K562 (cell line): Measurements from ENCODE around the gene NKAPL. TPM values are rescaled to one million over a fixed set of nuclear protein-coding genes. Genes with fewer than 3 reads are reported as not detected.
A peak's percentile ranks its signal among the peaks of the same experiment; 100 is the strongest.

Source experiments
- ATAC-seq: fragments of 200-7000 bp; cut with Tn5 transposase; 3 replicates; pipeline ENCODE4 v1.9.1; 2020; ENCODE audit warnings: moderate library complexity
- BruUV-seq: library from RNA; stranded (reverse); fragments of 400-500 nt; replicated peaks from 2 replicates; lab custom pipeline; 2021; lab: Mats Ljungman, UMichigan
- CTCF ChIA-PET: fragments of 300-600 bp; formaldehyde crosslinking; extraction: SDS; loops from one replicate; lab custom pipeline; 2021; ENCODE audit warnings: low intra/inter-chr PET ratio; lab: Yijun Ruan, JAX
- POLR2A ChIA-PET: fragments of 300-600, 350-650 bp; sonication (Branson Sonifier 250); formaldehyde crosslinking; extraction: SDS; loops from one replicate; lab custom pipeline; 2021; ENCODE audit warnings: antibody characterized with exemption, inconsistent platforms; lab: Yijun Ruan, JAX
- DNase-seq, 4 experiments: peaks; one replicate each; pipeline versions ENCODE4 v3.0.0 to v3.0.0-alpha.2; 2011 to 2018; ENCODE audit warnings: low spot score in 3 of 4, mixed read lengths in 3 of 4; ENCODE audit errors: extremely low read depth in 1 of 4
- FAIRE-seq: peaks from 2 replicates; lab custom pipeline; 2011; peaks lifted over from hg19 to GRCh38; lab: Jason Lieb, UNC
- H2AFZ ChIP-seq: 2 replicates; pipeline ENCODE4 v1.6.0; 2011; ENCODE audit warnings: low read depth, low read length, control low read depth, inconsistent platforms
- H3K27ac ChIP-seq: fragments of 200-600 bp; 3 replicates; pipeline ENCODE4 v1.8.0; 2011; ENCODE audit warnings: low read depth, mild to moderate bottlenecking, control low read depth, inconsistent platforms, low read length, moderate library complexity, mixed read lengths; ENCODE audit errors: extremely low read depth
- H3K27me3 ChIP-seq, 2 experiments: fragments of 300-600 bp in 1 of 2; 2 replicates in 1 of 2; 3 replicates in 1 of 2; pipeline versions ENCODE4 v1.6.0 to v1.8.0; 2011; ENCODE audit warnings: inconsistent platforms in 2 of 2, low read length in 2 of 2, mild to moderate bottlenecking in 1 of 2, mixed read lengths in 1 of 2, moderate library complexity in 1 of 2; ENCODE audit not compliant: control insufficient read depth in 2 of 2, insufficient read depth in 2 of 2
- H3K36me3 ChIP-seq: fragments of 300-600 bp; 3 replicates; pipeline ENCODE4 v1.8.0; 2011; ENCODE audit warnings: mild to moderate bottlenecking, low read length, inconsistent platforms; ENCODE audit not compliant: control insufficient read depth, insufficient read depth
- H3K4me1 ChIP-seq, 2 experiments: fragments of 200-600 bp in 1 of 2; replicated peaks in 1 of 2; 2 replicates in 1 of 2; 3 replicates in 1 of 2; pipeline versions ENCODE4 v1.5.1 to v1.8.0; 2011; ENCODE audit warnings: inconsistent platforms in 2 of 2, low read length in 2 of 2, mild to moderate bottlenecking in 1 of 2, mixed read lengths in 1 of 2, moderate library complexity in 1 of 2; ENCODE audit not compliant: control insufficient read depth in 2 of 2, insufficient read depth in 2 of 2
- H3K4me2 ChIP-seq: 2 replicates; pipeline ENCODE4 v1.6.1; 2011; ENCODE audit warnings: low read length, control low read depth, inconsistent platforms, mixed read lengths; ENCODE audit not compliant: insufficient read depth
- H3K4me3 ChIP-seq: fragments of 200-600 bp; sonication (generic), shearing (Covaris generic); 2 replicates; pipeline ENCODE4 v1.5.1; 2016; ENCODE audit warnings: control low read depth, inconsistent platforms
- H3K79me2 ChIP-seq: fragments of 200-600 bp; 3 replicates; pipeline ENCODE4 v1.8.0; 2011; ENCODE audit warnings: low read length, inconsistent platforms; ENCODE audit not compliant: control insufficient read depth, insufficient read depth
- H3K9ac ChIP-seq, 2 experiments: 2 replicates each; pipeline versions ENCODE4 v1.6.0 to v1.6.1; 2011; ENCODE audit warnings: low read depth in 2 of 2, low read length in 2 of 2, control low read depth in 1 of 2, inconsistent platforms in 1 of 2, mild to moderate bottlenecking in 1 of 2, mixed read lengths in 1 of 2; ENCODE audit not compliant: insufficient read depth in 1 of 2
- H3K9me1 ChIP-seq: one replicate; pipeline ENCODE4 v1.6.0; 2011; ENCODE audit warnings: inconsistent platforms, mild to moderate bottlenecking, low read length, moderate library complexity; ENCODE audit not compliant: control insufficient read depth, insufficient read depth
- H3K9me3 ChIP-seq: replicated peaks from 2 replicates; pipeline ENCODE4 v1.5.1; 2011; ENCODE audit warnings: low read depth, low read length, inconsistent platforms; ENCODE audit not compliant: control insufficient read depth, insufficient read depth
- H4K20me1 ChIP-seq: replicated peaks from 2 replicates; pipeline ENCODE4 v1.6.1; 2011; ENCODE audit warnings: low read length, inconsistent platforms, mixed read lengths; ENCODE audit not compliant: control insufficient read depth, insufficient read depth
- CC2D1A ChIP-seq: fragments of 450-650 bp; IDR thresholded peaks from 2 replicates; pipeline ENCODE4 v1.6.1; 2017; ENCODE audit warnings: mild to moderate bottlenecking
- GTF2E2 ChIP-seq: fragments of 200-800 bp; sonication (Bioruptor generic); IDR thresholded peaks from 2 replicates; pipeline ENCODE4 v1.6.1; 2016; ENCODE audit warnings: missing genetic modification characterization, missing compliant biosample characterization
- RFX1 ChIP-seq: fragments of 450-650 bp; IDR thresholded peaks from 2 replicates; pipeline ENCODE4 v1.6.1; 2016; ENCODE audit warnings: mild to moderate bottlenecking, moderate library complexity
- WGBS: fragments of 100-300 bp; shearing (Covaris generic); methylation state at CpG from one replicate; pipeline ENCODE4 v1.1.6; 2016; ENCODE audit warnings: low coverage, mixed read lengths; ENCODE audit not compliant: insufficient coverage; ENCODE audit errors: missing lambda C conversion rate; 5-methylcytosine and 5-hydroxymethylcytosine counted together
- in situ Hi-C: fragments of 300-500 bp; cut with MboI; formaldehyde crosslinking; loops from 4 replicates; pipeline ENCODE4 v1.15.0; 2018; ENCODE audit warnings: inconsistent platforms, mixed read lengths
- intact Hi-C: fragments of 100-400 bp; cut with micrococcal nuclease; formaldehyde crosslinking; loops from 2 replicates; pipeline ENCODE4 v1.14.2; 2022
- polyA plus RNA-seq, 8 experiments: library from polyadenylated mRNA; depleted of rRNA in 4 of 8; stranded (reverse) in 5 of 8; unstranded in 3 of 8; fragments of >200 nt; fragmentation: Nextera tagmentation in 2 of 8; fragmentation: Illumina TruSeq in 1 of 8; extraction: Ambion mirVana in 2 of 8; extraction: Trizol in 1 of 8; gene quantifications; 2 replicates each; pipeline versions ENCODE4 v1.2.1 to v1.2.3, GENCODE V29; 2011 to 2014; ENCODE audit warnings: inconsistent platforms in 1 of 8, missing spikeins in 1 of 8
- total RNA-seq, 7 experiments: library from RNA; depleted of rRNA in 6 of 7; stranded (reverse); fragments of >200 nt in 6 of 7; fragmentation: Illumina TruSeq in 2 of 7; extraction: Trizol in 2 of 7; gene quantifications; 2 replicates each; pipeline versions ENCODE4 v1.2.1 to v1.2.3, GENCODE V29; 2011 to 2021; ENCODE audit warnings: low replicate concordance in 1 of 7
- TF ChIP-seq, protein P1 (sequence below), 2 experiments: fragments of 450-650 bp; conservative IDR thresholded peaks; 2 replicates each; pipeline ENCODE4 v1.6.1; 2017; ENCODE audit warnings: mild to moderate bottlenecking in 2 of 2, moderate library complexity in 2 of 2
- TF ChIP-seq, protein P2 (sequence below): fragments of 250-450 bp; sonication (Bioruptor Pico); IDR thresholded peaks from 2 replicates; pipeline ENCODE4 v1.4.0; 2020; ENCODE audit warnings: mild to moderate bottlenecking, moderate library complexity, borderline replicate concordance
- TF ChIP-seq, protein P3 (sequence below): fragments of 450-650 bp; IDR thresholded peaks from 2 replicates; pipeline ENCODE4 v1.6.1; 2016

The NKAPL gene
- total and polyA plus RNA-seq, 9 of the 15 experiments (the other 6 are each of a cell fraction or from before 2014, with no cell fraction given): not detected

DNA sequence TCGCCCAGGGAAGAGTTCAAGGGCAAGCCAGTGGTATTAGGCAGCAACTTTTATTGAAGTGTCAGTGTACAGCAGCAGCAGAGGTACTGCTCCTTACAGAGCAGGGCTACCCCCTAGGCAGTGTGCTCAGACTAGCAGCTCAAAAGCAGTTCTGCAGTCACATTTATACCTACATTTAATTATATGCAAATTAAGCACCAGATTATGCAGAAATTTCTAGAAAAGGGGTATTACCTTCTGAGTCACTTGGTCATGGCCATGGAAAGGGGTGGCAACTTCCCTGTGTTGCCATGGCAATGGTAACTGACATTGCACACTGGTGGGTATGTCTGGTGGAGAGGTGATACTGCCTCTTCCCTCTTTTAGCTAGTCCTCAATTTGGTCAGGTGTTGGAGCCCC is 5.0 kb upstream of the NKAPL start:
- Histone ChIP-seq H3K4me3 (no peak overlapping the region), H3K4me1 (peaks cover 10 to 24% of the 10 kb centered on the region in 2 experiments), H2AFZ (peak overlapping the region; percentile 97), H3K79me2 (peaks cover 19% of the 10 kb centered on the region), H3K9ac (no peak overlapping the region), H3K27ac (no peak overlapping the region), H3K27me3 (no peaks in the 10 kb centered on the region), H4K20me1 (no peaks in the 10 kb centered on the region), H3K4me2 (no peak overlapping the region), H3K9me1 (no peaks in the 10 kb centered on the region), H3K9me3 (0 out of 2 replicates have a peak, but pooled peaks cover 2% of the 10 kb centered on the region), H3K36me3 (peaks cover 4% of the 10 kb centered on the region; the same call in 1 of the 3 replicates)
- TF ChIP-seq, protein P1, sequence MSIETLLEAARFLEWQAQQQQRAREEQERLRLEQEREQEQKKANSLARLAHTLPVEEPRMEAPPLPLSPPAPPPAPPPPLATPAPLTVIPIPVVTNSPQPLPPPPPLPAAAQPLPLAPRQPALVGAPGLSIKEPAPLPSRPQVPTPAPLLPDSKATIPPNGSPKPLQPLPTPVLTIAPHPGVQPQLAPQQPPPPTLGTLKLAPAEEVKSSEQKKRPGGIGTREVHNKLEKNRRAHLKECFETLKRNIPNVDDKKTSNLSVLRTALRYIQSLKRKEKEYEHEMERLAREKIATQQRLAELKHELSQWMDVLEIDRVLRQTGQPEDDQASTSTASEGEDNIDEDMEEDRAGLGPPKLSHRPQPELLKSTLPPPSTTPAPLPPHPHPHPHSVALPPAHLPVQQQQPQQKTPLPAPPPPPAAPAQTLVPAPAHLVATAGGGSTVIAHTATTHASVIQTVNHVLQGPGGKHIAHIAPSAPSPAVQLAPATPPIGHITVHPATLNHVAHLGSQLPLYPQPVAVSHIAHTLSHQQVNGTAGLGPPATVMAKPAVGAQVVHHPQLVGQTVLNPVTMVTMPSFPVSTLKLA (conservative IDR thresholded peaks at IDR 0.05): no peak
- TF ChIP-seq, protein P2, sequence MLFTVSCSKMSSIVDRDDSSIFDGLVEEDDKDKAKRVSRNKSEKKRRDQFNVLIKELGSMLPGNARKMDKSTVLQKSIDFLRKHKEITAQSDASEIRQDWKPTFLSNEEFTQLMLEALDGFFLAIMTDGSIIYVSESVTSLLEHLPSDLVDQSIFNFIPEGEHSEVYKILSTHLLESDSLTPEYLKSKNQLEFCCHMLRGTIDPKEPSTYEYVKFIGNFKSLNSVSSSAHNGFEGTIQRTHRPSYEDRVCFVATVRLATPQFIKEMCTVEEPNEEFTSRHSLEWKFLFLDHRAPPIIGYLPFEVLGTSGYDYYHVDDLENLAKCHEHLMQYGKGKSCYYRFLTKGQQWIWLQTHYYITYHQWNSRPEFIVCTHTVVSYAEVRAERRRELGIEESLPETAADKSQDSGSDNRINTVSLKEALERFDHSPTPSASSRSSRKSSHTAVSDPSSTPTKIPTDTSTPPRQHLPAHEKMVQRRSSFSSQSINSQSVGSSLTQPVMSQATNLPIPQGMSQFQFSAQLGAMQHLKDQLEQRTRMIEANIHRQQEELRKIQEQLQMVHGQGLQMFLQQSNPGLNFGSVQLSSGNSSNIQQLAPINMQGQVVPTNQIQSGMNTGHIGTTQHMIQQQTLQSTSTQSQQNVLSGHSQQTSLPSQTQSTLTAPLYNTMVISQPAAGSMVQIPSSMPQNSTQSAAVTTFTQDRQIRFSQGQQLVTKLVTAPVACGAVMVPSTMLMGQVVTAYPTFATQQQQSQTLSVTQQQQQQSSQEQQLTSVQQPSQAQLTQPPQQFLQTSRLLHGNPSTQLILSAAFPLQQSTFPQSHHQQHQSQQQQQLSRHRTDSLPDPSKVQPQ (CRISPR knock-in tag): no peak
- TF ChIP-seq, protein P3, sequence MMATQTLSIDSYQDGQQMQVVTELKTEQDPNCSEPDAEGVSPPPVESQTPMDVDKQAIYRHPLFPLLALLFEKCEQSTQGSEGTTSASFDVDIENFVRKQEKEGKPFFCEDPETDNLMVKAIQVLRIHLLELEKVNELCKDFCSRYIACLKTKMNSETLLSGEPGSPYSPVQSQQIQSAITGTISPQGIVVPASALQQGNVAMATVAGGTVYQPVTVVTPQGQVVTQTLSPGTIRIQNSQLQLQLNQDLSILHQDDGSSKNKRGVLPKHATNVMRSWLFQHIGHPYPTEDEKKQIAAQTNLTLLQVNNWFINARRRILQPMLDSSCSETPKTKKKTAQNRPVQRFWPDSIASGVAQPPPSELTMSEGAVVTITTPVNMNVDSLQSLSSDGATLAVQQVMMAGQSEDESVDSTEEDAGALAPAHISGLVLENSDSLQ: 0 out of 2 replicates have a peak, but pooled peaks have one; percentile 33
- TF ChIP-seq RFX1: peak; percentile 86
- no peak for TF ChIP-seq CC2D1A
- no peak for TF ChIP-seq GTF2E2 (tag)
- POLR2A ChIA-PET: interaction anchor here (2.8 to 8.3 kb wide), 2 partner anchors 14 to 82 kb away, joined by 16 to 73 read pairs; partner anchors contain the start of genes ZSCAN26 and ZSCAN31
- no peak for DNase-seq
- intact Hi-C loops (no loop called here), in situ Hi-C loops (no loop called here)
- CTCF ChIA-PET: no interaction called here
- FAIRE-seq: no peak
- no TSS peak for BruUV-seq
- WGBS: 88% methylated on average over 1 of the region's 1 CpG
- ATAC-seq: no peak
